KOPT-K1 (cell line): Measurements from ENCODE around the gene GPR15.

ENCODE experiments used
- H3K27ac ChIP-seq: fragments of 200-600 bp; sonication (generic); 2 replicates; pipeline ENCODE4 v1.5.1; 2016; ENCODE audit warnings: antibody characterized with exemption, mild to moderate bottlenecking, low read depth, low read length; ENCODE audit not compliant: poor library complexity, severe bottlenecking
- H3K36me3 ChIP-seq: fragments of 200-600 bp; sonication (generic); 2 replicates; pipeline ENCODE4 v1.5.1; 2017; ENCODE audit warnings: antibody characterized with exemption, mild to moderate bottlenecking, low read length, moderate library complexity; ENCODE audit not compliant: insufficient read depth
- H3K9me3 ChIP-seq: fragments of 200-600 bp; sonication (generic); 2 replicates; pipeline ENCODE4 v1.5.1; 2017; ENCODE audit warnings: antibody characterized with exemption, low read length, mild to moderate bottlenecking; ENCODE audit not compliant: insufficient read depth, poor library complexity, severe bottlenecking

Gene GPR15

GRCh38 chr3:98531622-98532274, at the start of gene GPR15:
Gene GPR15 (plus strand): TSS chr3:98531978. CDS start chr3:98532034, 56 bp downstream.
- Histone ChIP-seq H3K27ac (no peak within 1 kb of the TSS), H3K9me3 (no peaks in the 10 kb centered on the region), H3K36me3 (no peaks in the 10 kb centered on the region)

GRCh38 chr3:98482717-98483482, 48.9 kb upstream of the GPR15 start:
- no peaks in the 10 kb centered on the region for H3K36me3 ChIP-seq
- peaks cover under 1% of the 10 kb centered on the region for H3K9me3 ChIP-seq
- no peak overlapping the region for H3K27ac ChIP-seq

- Histone ChIP-seq H3K27ac (no peak overlapping the region), H3K9me3 (peaks cover 4% of the 10 kb centered on the region), H3K36me3 (no peaks in the 10 kb centered on the region)
Observed at GRCh38 chr3:98483626-98484025, 48.2 kb upstream of the GPR15 start.

DNA sequence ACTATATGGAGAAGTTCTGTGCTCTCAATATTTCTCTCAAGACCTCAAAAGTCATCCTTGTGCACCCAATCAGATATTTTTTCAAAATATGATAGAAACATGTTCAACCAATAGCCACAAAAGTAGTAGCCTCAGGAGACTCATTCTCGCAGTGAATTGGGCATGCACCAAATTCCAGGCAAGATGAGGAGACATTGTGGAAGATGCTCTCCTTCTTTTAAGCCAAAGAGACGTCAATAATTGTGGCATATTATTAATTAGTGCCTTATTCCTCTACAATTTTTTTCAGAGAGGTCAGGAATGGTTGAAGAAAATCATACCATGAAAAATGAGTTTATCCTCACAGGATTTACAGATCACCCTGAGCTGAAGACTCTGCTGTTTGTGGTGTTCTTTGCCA, 34.4 kb upstream of the GPR15 start, which contains the start of gene OR5K2:
OR5K2 (plus strand) TSS at position 301 of the 400 bp plus-strand sequence; CDS start at position 301, 0 bp downstream.
- no peak within 1 kb of the TSS for H3K27ac ChIP-seq
- H3K36me3 ChIP-seq = no peaks in the 10 kb centered on the region
- H3K9me3 ChIP-seq = no peaks in the 10 kb centered on the region

- no peaks in the 10 kb centered on the region for H3K36me3 ChIP-seq
- H3K9me3 ChIP-seq = no peaks in the 10 kb centered on the region
- no peak overlapping the region for H3K27ac ChIP-seq
Observed at GRCh38 chr3:98500019-98500418, 31.8 kb upstream of the GPR15 start.

GRCh38 chr3:98501270-98501669, 30.5 kb upstream of the GPR15 start:
- Histone ChIP-seq H3K27ac (no peak overlapping the region), H3K36me3 (no peaks in the 10 kb centered on the region), H3K9me3 (no peaks in the 10 kb centered on the region)

GRCh38 chr3:98501863-98502576, 29.8 kb upstream of the GPR15 start:
- no peaks in the 10 kb centered on the region for H3K9me3 ChIP-seq
- no peak overlapping the region for H3K27ac ChIP-seq
- no peaks in the 10 kb centered on the region for H3K36me3 ChIP-seq

GRCh38 chr3:98504539-98504938, 27.2 kb upstream of the GPR15 start:
- no peaks in the 10 kb centered on the region for H3K36me3 ChIP-seq
- no peaks in the 10 kb centered on the region for H3K9me3 ChIP-seq
- H3K27ac ChIP-seq = no peak overlapping the region

DNA sequence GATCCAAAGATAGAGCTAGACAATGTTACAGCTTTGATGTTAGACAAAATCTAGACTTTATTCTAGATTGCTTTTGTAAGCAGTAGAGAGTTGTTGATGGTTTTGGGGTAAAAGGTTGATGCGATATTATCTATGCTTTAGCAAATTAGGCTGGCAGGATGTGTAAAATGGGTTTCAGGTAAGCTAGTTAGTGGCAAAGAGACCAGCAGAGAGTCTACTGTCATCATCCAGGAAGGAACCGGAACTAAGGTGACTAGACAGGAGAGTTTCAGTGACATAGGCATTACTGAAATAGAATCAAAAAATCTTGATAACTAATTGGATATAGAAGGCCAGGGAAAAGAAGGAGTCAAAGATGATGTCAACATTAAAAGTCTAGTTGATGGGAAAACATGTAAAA, 23.2 kb upstream of the GPR15 start:
- H3K27ac ChIP-seq = no peak overlapping the region
- H3K9me3 ChIP-seq = no peaks in the 10 kb centered on the region

GRCh38 chr3:98512576-98512975, 19.2 kb upstream of the GPR15 start:
- H3K9me3 ChIP-seq = no peaks in the 10 kb centered on the region
- H3K36me3 ChIP-seq = peaks cover 39% of the 10 kb centered on the region
- no peak overlapping the region for H3K27ac ChIP-seq

More for the DNA sequence above, 23.2 kb upstream of the GPR15 start:
- peaks cover 2% of the 10 kb centered on the region for H3K36me3 ChIP-seq

- no peaks in the 10 kb centered on the region for H3K9me3 ChIP-seq
- no peak overlapping the region for H3K27ac ChIP-seq
- H3K36me3 ChIP-seq = peaks cover 44% of the 10 kb centered on the region
Observed at GRCh38 chr3:98513091-98513511, 18.7 kb upstream of the GPR15 start.

DNA sequence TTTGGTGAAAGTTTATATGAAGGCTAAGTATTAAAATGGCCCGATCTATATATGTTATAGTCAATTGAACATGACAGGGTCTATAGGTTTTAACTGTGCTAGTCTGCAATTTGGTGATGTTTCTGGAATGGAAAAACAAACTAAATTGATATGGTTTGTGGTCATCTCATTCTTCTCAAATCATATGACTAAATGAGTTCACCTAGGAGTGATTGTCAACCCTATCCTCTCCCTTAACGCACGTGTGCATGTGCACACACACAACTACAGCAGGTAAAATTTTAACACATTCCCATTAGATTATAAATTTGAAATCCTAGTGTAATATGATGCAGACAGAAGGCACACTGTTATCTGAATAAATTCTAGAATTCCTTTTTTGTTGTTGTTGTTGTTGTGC, 18.0 kb upstream of the GPR15 start:
- H3K27ac ChIP-seq = no peak overlapping the region

DNA sequence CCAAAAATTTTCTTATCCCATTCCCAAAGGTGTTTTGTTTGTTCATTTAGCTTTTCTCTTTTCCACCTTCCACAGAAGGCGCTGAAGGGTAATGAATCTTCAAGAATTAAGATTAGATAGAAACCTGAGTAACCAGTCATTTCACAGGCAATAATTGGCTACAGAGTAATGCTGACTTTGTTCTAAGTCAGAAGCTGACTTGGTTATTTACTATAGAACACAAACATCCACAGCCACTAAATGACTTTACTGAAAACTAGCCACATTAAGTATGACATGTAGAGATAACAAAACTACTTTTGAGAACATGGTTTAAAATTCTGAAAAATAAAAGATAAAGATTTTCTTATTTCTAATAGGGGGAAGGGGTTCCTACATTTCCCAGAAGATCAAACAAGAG, 16.8 kb upstream of the GPR15 start:
- Histone ChIP-seq H3K9me3 (no peaks in the 10 kb centered on the region), H3K27ac (no peak overlapping the region), H3K36me3 (peaks cover 63% of the 10 kb centered on the region)

More for the DNA sequence above, 18.0 kb upstream of the GPR15 start:
- H3K36me3 ChIP-seq = peaks cover 51% of the 10 kb centered on the region
- H3K9me3 ChIP-seq = no peaks in the 10 kb centered on the region

- H3K36me3 ChIP-seq = peaks cover 71% of the 10 kb centered on the region
- H3K27ac ChIP-seq = no peak overlapping the region
- no peaks in the 10 kb centered on the region for H3K9me3 ChIP-seq
Observed at GRCh38 chr3:98518816-98519215, 13.0 kb upstream of the GPR15 start.

DNA sequence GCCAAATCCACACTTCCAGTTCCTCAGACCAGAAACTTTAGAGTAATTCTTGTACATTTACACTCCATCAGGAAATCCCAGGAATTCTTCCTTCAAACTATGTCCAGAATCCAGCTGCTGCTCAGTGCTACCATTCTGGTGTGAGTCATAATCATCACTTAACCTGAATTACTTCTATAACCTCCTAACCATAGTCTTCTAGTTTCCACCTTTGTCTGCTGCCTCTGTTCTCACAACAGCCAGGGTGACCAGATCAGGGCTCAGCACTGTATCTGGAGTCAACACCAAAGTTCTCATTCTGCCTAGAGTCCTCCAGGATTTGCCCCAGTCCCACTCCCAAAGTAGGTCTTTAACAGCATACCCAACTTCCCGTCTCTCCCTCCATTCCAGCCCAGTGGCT, 12.4 kb upstream of the GPR15 start:
- H3K9me3 ChIP-seq = no peaks in the 10 kb centered on the region
- H3K36me3 ChIP-seq = peaks cover 65% of the 10 kb centered on the region
- H3K27ac ChIP-seq = no peak overlapping the region
